Measurements from ENCODE around the gene ST3GAL2.

GRCh38 chr16:70453117-70453891 lies 14.4 kb upstream of the ST3GAL2 start:
- TF ChIP-seq NFIC (IDR thresholded peaks at IDR 0.05) (no peak), USF1 (IDR thresholded peaks at IDR 0.05) (no peak), EP300 (IDR thresholded peaks at IDR 0.05; ENCODE audit: borderline replicate concordance) (no peak), CREB1 (IDR thresholded peaks at IDR 0.05; ENCODE audit: low read depth) (no peak), EGR1 (IDR thresholded peaks at IDR 0.05) (no peak), RAD21 (IDR thresholded peaks at IDR 0.05; ENCODE audit: low read depth) (no peak), CEBPB (IDR thresholded peaks at IDR 0.05) (no peak), TAF1 (IDR thresholded peaks at IDR 0.05; ENCODE audit: low read depth) (no peak), ZBTB7A (IDR thresholded peaks at IDR 0.05; ENCODE audit: low read depth) (no peak), MAX (IDR thresholded peaks at IDR 0.05) (no peak), YY1 (IDR thresholded peaks at IDR 0.05; ENCODE audit: low read depth) (no peak), REST (IDR thresholded peaks at IDR 0.05; ENCODE audit: low read depth) (no peak), FOXM1 (IDR thresholded peaks at IDR 0.05; ENCODE audit: borderline replicate concordance, low read depth) (no peak)
